HepG2 (cell line): Measurements from ENCODE around the gene SRP72. TPM values are rescaled to one million over a fixed set of nuclear protein-coding genes. Genes with fewer than 3 reads are reported as not detected.

ENCODE experiments used
- ARNT ChIP-seq: fragments of 450-650 bp; IDR thresholded peaks from 2 replicates; pipeline ENCODE4 v1.6.1; 2017
- ATM ChIP-seq: fragments of 450-650 bp; IDR thresholded peaks from 2 replicates; pipeline ENCODE4 v1.7.1; 2017; ENCODE audit warnings: mild to moderate bottlenecking, borderline replicate concordance
- CREM ChIP-seq, 2 experiments: sonication (generic) in 1 of 2; formaldehyde crosslinking in 1 of 2; IDR thresholded peaks; 2 replicates each; pipeline versions ENCODE4 v1.4.0 to v1.6.1; 2016 to 2020; ENCODE audit warnings: antibody characterized with exemption in 1 of 2, mild to moderate bottlenecking in 1 of 2, missing genetic modification reagents in 1 of 2
- ETS1 ChIP-seq: sonication (generic); formaldehyde crosslinking; IDR thresholded peaks from 2 replicates; pipeline ENCODE4 v1.4.0; 2020; ENCODE audit warnings: missing genetic modification reagents
- FOXA3 ChIP-seq: IDR thresholded peaks from 2 replicates; pipeline ENCODE4 v1.6.1; 2016; ENCODE audit warnings: missing genetic modification reagents, missing compliant biosample characterization
- GATA4 ChIP-seq: sonication (generic); IDR thresholded peaks from 2 replicates; pipeline ENCODE4 v1.6.1; 2016; ENCODE audit warnings: antibody characterized with exemption, low read depth, borderline replicate concordance
- GATAD2A ChIP-seq: IDR thresholded peaks from 2 replicates; pipeline ENCODE4 v1.6.1; 2016
- HNRNPUL1 ChIP-seq: fragments of 200-400 bp; formaldehyde crosslinking; IDR thresholded peaks from 2 replicates; pipeline ENCODE4 v1.6.1; 2017; ENCODE audit warnings: low read depth, mild to moderate bottlenecking, low read length, moderate library complexity
- KDM6A ChIP-seq: IDR thresholded peaks from 2 replicates; pipeline ENCODE4 v1.6.1; 2016; ENCODE audit warnings: low read depth
- KLF12 ChIP-seq: sonication (generic); formaldehyde crosslinking; IDR thresholded peaks from 2 replicates; pipeline ENCODE4 v1.4.0; 2020; ENCODE audit warnings: missing genetic modification reagents, borderline replicate concordance
- KMT2A ChIP-seq: sonication (generic); formaldehyde crosslinking; IDR thresholded peaks from 2 replicates; pipeline ENCODE4 v1.4.0; 2020; ENCODE audit warnings: missing genetic modification reagents
- MBD4 ChIP-seq: IDR thresholded peaks from 2 replicates; pipeline ENCODE4 v1.6.1; 2012; ENCODE audit warnings: low read length, inconsistent platforms, borderline replicate concordance
- NFIB ChIP-seq: sonication (generic); formaldehyde crosslinking; IDR thresholded peaks from 2 replicates; pipeline ENCODE4 v1.9.0; 2021; ENCODE audit warnings: missing genetic modification reagents, mild to moderate bottlenecking, borderline replicate concordance
- SMAD3 ChIP-seq: sonication (generic); formaldehyde crosslinking; IDR thresholded peaks from 2 replicates; pipeline ENCODE4 v1.4.0; 2020; ENCODE audit warnings: missing genetic modification reagents
- U2AF1 ChIP-seq: fragments of 200-400 bp; formaldehyde crosslinking; optimal IDR thresholded peaks from 2 replicates; pipeline ENCODE3; 2017; ENCODE audit warnings: mild to moderate bottlenecking, low read depth, low read length
- ZFP1 ChIP-seq: IDR thresholded peaks from 2 replicates; pipeline ENCODE4 v1.6.1; 2016
- ZNF251 ChIP-seq: sonication (generic); formaldehyde crosslinking; IDR thresholded peaks from 2 replicates; pipeline ENCODE4 v1.9.0; 2021; ENCODE audit warnings: mild to moderate bottlenecking, missing genetic modification reagents
- ZNF670 ChIP-seq: sonication (generic); formaldehyde crosslinking; IDR thresholded peaks from 2 replicates; pipeline ENCODE4 v1.8.0; 2022; ENCODE audit warnings: mild to moderate bottlenecking, missing genetic modification reagents, borderline replicate concordance
- ZSCAN30 ChIP-seq: sonication (generic); formaldehyde crosslinking; IDR thresholded peaks from 2 replicates; pipeline ENCODE4 v1.5.0; 2020; ENCODE audit warnings: mild to moderate bottlenecking, missing genetic modification reagents
- polyA plus RNA-seq, 8 experiments: library from polyadenylated mRNA; depleted of rRNA in 3 of 8; stranded (reverse) in 7 of 8; unstranded in 1 of 8; fragments of >200 nt; fragmentation: Illumina TruSeq in 4 of 8; extraction: Trizol in 4 of 8; gene quantifications; 2 replicates each; pipeline versions ENCODE4 v1.2.1 to v1.2.3, GENCODE V29; 2011 to 2016; ENCODE audit warnings: low read depth in 4 of 8, missing spikeins in 1 of 8, mixed read lengths in 1 of 8; ENCODE audit not compliant: insufficient read depth in 1 of 8
- total RNA-seq, 5 experiments: library from RNA; depleted of rRNA; stranded (reverse); fragments of >200 nt; fragmentation: Illumina TruSeq; extraction: Trizol; gene quantifications; 2 replicates each; pipeline ENCODE4 v1.2.3, GENCODE V29; 2016; ENCODE audit warnings: low read depth in 1 of 5
- TF ChIP-seq, protein P1 (sequence below): IDR thresholded peaks from 2 replicates; pipeline ENCODE4 v1.6.1; 2018; ENCODE audit warnings: missing genetic modification reagents, mild to moderate bottlenecking, missing compliant biosample characterization
- TF ChIP-seq, protein P2 (sequence below): IDR thresholded peaks from 2 replicates; pipeline ENCODE4 v1.6.1; 2016; ENCODE audit warnings: low read depth, control low read depth
- TF ChIP-seq, protein P3 (sequence below): sonication (generic); formaldehyde crosslinking; conservative IDR thresholded peaks from 2 replicates; pipeline ENCODE4 v1.8.0; 2022; ENCODE audit warnings: low read depth, missing genetic modification reagents
- TF ChIP-seq, protein P4 (sequence below): sonication (generic); formaldehyde crosslinking; IDR thresholded peaks from 2 replicates; pipeline ENCODE4 v1.9.0; 2021; ENCODE audit warnings: missing genetic modification reagents, borderline replicate concordance
- TF ChIP-seq, protein P5 (sequence below): IDR thresholded peaks from 2 replicates; pipeline ENCODE4 v1.6.1; 2012; ENCODE audit warnings: low read depth, low read length, improper control_type of control experiment

Gene SRP72
- total and polyA plus RNA-seq, 2 of the 13 experiments (the other 11 are each of a cell fraction or from before 2014, with no cell fraction given): 64.9 to 75.6 TPM

- TF ChIP-seq, protein P1, sequence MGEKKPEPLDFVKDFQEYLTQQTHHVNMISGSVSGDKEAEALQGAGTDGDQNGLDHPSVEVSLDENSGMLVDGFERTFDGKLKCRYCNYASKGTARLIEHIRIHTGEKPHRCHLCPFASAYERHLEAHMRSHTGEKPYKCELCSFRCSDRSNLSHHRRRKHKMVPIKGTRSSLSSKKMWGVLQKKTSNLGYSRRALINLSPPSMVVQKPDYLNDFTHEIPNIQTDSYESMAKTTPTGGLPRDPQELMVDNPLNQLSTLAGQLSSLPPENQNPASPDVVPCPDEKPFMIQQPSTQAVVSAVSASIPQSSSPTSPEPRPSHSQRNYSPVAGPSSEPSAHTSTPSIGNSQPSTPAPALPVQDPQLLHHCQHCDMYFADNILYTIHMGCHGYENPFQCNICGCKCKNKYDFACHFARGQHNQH (CRISPR knock-in tag): peak; percentile 84
- TF ChIP-seq MBD4 (no peak), FOXA3 (CRISPR knock-in tag) (peak; percentile 51), KDM6A (CRISPR knock-in tag) (no peak), SMAD3 (peak; percentile 71; the same call in 1 of the 2 replicates), ATM (no peak), U2AF1 (no peak), CREM (IDR thresholded peaks at IDR 0.05) (0 out of 2 replicates have a peak, but pooled peaks have one; percentile 33), CREM (CRISPR knock-in tag; IDR thresholded peaks at IDR 0.05) (no peak), ZSCAN30 (CRISPR knock-in tag) (no peak), ZNF251 (CRISPR knock-in tag) (no peak), KLF12 (CRISPR knock-in tag) (0 out of 2 replicates have a peak, but pooled peaks have one; percentile 34), GATAD2A (CRISPR knock-in tag) (peak; percentile 60), ETS1 (CRISPR knock-in tag) (no peak), NFIB (CRISPR knock-in tag) (no peak), HNRNPUL1 (no peak), ZFP1 (CRISPR knock-in tag) (no peak), KMT2A (peak; percentile 65; the same call in 1 of the 2 replicates), ARNT (no peak), GATA4 (no peak), ZNF670 (CRISPR knock-in tag) (0 out of 2 replicates have a peak, but pooled peaks have one; percentile 27)
- TF ChIP-seq, protein P2, sequence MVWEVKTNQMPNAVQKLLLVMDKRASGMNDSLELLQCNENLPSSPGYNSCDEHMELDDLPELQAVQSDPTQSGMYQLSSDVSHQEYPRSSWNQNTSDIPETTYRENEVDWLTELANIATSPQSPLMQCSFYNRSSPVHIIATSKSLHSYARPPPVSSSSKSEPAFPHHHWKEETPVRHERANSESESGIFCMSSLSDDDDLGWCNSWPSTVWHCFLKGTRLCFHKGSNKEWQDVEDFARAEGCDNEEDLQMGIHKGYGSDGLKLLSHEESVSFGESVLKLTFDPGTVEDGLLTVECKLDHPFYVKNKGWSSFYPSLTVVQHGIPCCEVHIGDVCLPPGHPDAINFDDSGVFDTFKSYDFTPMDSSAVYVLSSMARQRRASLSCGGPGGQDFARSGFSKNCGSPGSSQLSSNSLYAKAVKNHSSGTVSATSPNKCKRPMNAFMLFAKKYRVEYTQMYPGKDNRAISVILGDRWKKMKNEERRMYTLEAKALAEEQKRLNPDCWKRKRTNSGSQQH (CRISPR knock-in tag): no peak
- TF ChIP-seq, protein P3, sequence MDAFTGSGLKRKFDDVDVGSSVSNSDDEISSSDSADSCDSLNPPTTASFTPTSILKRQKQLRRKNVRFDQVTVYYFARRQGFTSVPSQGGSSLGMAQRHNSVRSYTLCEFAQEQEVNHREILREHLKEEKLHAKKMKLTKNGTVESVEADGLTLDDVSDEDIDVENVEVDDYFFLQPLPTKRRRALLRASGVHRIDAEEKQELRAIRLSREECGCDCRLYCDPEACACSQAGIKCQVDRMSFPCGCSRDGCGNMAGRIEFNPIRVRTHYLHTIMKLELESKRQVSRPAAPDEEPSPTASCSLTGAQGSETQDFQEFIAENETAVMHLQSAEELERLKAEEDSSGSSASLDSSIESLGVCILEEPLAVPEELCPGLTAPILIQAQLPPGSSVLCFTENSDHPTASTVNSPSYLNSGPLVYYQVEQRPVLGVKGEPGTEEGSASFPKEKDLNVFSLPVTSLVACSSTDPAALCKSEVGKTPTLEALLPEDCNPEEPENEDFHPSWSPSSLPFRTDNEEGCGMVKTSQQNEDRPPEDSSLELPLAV (CRISPR knock-in tag): no peak
- TF ChIP-seq, protein P4, sequence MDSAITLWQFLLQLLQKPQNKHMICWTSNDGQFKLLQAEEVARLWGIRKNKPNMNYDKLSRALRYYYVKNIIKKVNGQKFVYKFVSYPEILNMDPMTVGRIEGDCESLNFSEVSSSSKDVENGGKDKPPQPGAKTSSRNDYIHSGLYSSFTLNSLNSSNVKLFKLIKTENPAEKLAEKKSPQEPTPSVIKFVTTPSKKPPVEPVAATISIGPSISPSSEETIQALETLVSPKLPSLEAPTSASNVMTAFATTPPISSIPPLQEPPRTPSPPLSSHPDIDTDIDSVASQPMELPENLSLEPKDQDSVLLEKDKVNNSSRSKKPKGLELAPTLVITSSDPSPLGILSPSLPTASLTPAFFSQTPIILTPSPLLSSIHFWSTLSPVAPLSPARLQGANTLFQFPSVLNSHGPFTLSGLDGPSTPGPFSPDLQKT (CRISPR knock-in tag): no peak
- TF ChIP-seq, protein P5, sequence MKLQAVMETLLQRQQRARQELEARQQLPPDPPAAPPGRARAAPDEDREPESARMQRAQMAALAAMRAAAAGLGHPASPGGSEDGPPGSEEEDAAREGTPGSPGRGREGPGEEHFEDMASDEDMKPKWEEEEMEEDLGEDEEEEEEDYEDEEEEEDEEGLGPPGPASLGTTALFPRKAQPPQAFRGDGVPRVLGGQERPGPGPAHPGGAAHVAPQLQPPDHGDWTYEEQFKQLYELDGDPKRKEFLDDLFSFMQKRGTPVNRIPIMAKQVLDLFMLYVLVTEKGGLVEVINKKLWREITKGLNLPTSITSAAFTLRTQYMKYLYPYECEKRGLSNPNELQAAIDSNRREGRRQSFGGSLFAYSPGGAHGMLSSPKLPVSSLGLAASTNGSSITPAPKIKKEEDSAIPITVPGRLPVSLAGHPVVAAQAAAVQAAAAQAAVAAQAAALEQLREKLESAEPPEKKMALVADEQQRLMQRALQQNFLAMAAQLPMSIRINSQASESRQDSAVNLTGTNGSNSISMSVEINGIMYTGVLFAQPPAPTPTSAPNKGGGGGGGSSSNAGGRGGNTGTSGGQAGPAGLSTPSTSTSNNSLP: no peak
Measured at GRCh38 chr4:56544573-56545131, 77.2 kb downstream of the SRP72 start (continued).
